DND-41 (cell line): Measurements from ENCODE around the gene CHAD.

ENCODE experiments used
- CTCF ChIP-seq: IDR thresholded peaks from 2 replicates; pipeline ENCODE4 v1.5.1; 2012; ENCODE audit warnings: borderline replicate concordance, low read length, moderate library complexity, mild to moderate bottlenecking; ENCODE audit not compliant: poor library complexity, severe bottlenecking; ENCODE audit errors: extremely low read depth
- EZH2 ChIP-seq: IDR thresholded peaks from 3 replicates; pipeline ENCODE4 v1.6.1; 2012; ENCODE audit warnings: borderline replicate concordance, low read depth, mild to moderate bottlenecking, moderate library complexity, low read length, inconsistent platforms; ENCODE audit not compliant: severe bottlenecking

- TF ChIP-seq CTCF, result no peak
- TF ChIP-seq EZH2, result no peak
Measured at GRCh38 chr17:50452630-50453300, 15.9 kb downstream of the CHAD start.
